K562 (cell line): ENCODE results near the gene KMO. TPM values are rescaled to one million over a fixed set of nuclear protein-coding genes. Genes with fewer than 3 reads are reported as not detected.

Experiments used
- ATAC-seq: fragments of 200-7000 bp; cut with Tn5 transposase; 3 replicates; pipeline ENCODE4 v1.9.1; 2020; ENCODE audit warnings: moderate library complexity
- BruUV-seq: library from RNA; stranded (reverse); fragments of 400-500 nt; replicated peaks from 2 replicates; lab custom pipeline; 2021; lab: Mats Ljungman, UMichigan
- CTCF ChIA-PET: fragments of 300-600 bp; formaldehyde crosslinking; extraction: SDS; loops from one replicate; lab custom pipeline; 2021; ENCODE audit warnings: low intra/inter-chr PET ratio; lab: Yijun Ruan, JAX
- POLR2A ChIA-PET: fragments of 300-600, 350-650 bp; sonication (Branson Sonifier 250); formaldehyde crosslinking; extraction: SDS; loops from one replicate; lab custom pipeline; 2021; ENCODE audit warnings: antibody characterized with exemption, inconsistent platforms; lab: Yijun Ruan, JAX
- DNase-seq, 4 experiments: peaks; one replicate each; pipeline versions ENCODE4 v3.0.0 to v3.0.0-alpha.2; 2011 to 2018; ENCODE audit warnings: low spot score in 3 of 4, mixed read lengths in 3 of 4; ENCODE audit errors: extremely low read depth in 1 of 4
- FAIRE-seq: peaks from 2 replicates; lab custom pipeline; 2011; peaks lifted over from hg19 to GRCh38; lab: Jason Lieb, UNC
- H2AFZ ChIP-seq: 2 replicates; pipeline ENCODE4 v1.6.0; 2011; ENCODE audit warnings: low read depth, low read length, control low read depth, inconsistent platforms
- H3K27ac ChIP-seq: fragments of 200-600 bp; 3 replicates; pipeline ENCODE4 v1.8.0; 2011; ENCODE audit warnings: low read depth, mild to moderate bottlenecking, control low read depth, inconsistent platforms, low read length, moderate library complexity, mixed read lengths; ENCODE audit errors: extremely low read depth
- H3K27me3 ChIP-seq, 2 experiments: fragments of 300-600 bp in 1 of 2; 2 replicates in 1 of 2; 3 replicates in 1 of 2; pipeline versions ENCODE4 v1.6.0 to v1.8.0; 2011; ENCODE audit warnings: inconsistent platforms in 2 of 2, low read length in 2 of 2, mild to moderate bottlenecking in 1 of 2, mixed read lengths in 1 of 2, moderate library complexity in 1 of 2; ENCODE audit not compliant: control insufficient read depth in 2 of 2, insufficient read depth in 2 of 2
- H3K36me3 ChIP-seq: fragments of 300-600 bp; 3 replicates; pipeline ENCODE4 v1.8.0; 2011; ENCODE audit warnings: mild to moderate bottlenecking, low read length, inconsistent platforms; ENCODE audit not compliant: control insufficient read depth, insufficient read depth
- H3K4me1 ChIP-seq, 2 experiments: fragments of 200-600 bp in 1 of 2; replicated peaks in 1 of 2; 2 replicates in 1 of 2; 3 replicates in 1 of 2; pipeline versions ENCODE4 v1.5.1 to v1.8.0; 2011; ENCODE audit warnings: inconsistent platforms in 2 of 2, low read length in 2 of 2, mild to moderate bottlenecking in 1 of 2, mixed read lengths in 1 of 2, moderate library complexity in 1 of 2; ENCODE audit not compliant: control insufficient read depth in 2 of 2, insufficient read depth in 2 of 2
- H3K4me2 ChIP-seq: 2 replicates; pipeline ENCODE4 v1.6.1; 2011; ENCODE audit warnings: low read length, control low read depth, inconsistent platforms, mixed read lengths; ENCODE audit not compliant: insufficient read depth
- H3K4me3 ChIP-seq: fragments of 200-600 bp; sonication (generic), shearing (Covaris generic); 2 replicates; pipeline ENCODE4 v1.5.1; 2016; ENCODE audit warnings: control low read depth, inconsistent platforms
- H3K79me2 ChIP-seq: fragments of 200-600 bp; 3 replicates; pipeline ENCODE4 v1.8.0; 2011; ENCODE audit warnings: low read length, inconsistent platforms; ENCODE audit not compliant: control insufficient read depth, insufficient read depth
- H3K9ac ChIP-seq, 2 experiments: 2 replicates each; pipeline versions ENCODE4 v1.6.0 to v1.6.1; 2011; ENCODE audit warnings: low read depth in 2 of 2, low read length in 2 of 2, control low read depth in 1 of 2, inconsistent platforms in 1 of 2, mild to moderate bottlenecking in 1 of 2, mixed read lengths in 1 of 2; ENCODE audit not compliant: insufficient read depth in 1 of 2
- H3K9me1 ChIP-seq: one replicate; pipeline ENCODE4 v1.6.0; 2011; ENCODE audit warnings: inconsistent platforms, mild to moderate bottlenecking, low read length, moderate library complexity; ENCODE audit not compliant: control insufficient read depth, insufficient read depth
- H3K9me3 ChIP-seq: replicated peaks from 2 replicates; pipeline ENCODE4 v1.5.1; 2011; ENCODE audit warnings: low read depth, low read length, inconsistent platforms; ENCODE audit not compliant: control insufficient read depth, insufficient read depth
- H4K20me1 ChIP-seq: replicated peaks from 2 replicates; pipeline ENCODE4 v1.6.1; 2011; ENCODE audit warnings: low read length, inconsistent platforms, mixed read lengths; ENCODE audit not compliant: control insufficient read depth, insufficient read depth
- ARID1B ChIP-seq: fragments of 450-650 bp; IDR thresholded peaks from 2 replicates; pipeline ENCODE4 v1.6.1; 2016; ENCODE audit warnings: antibody characterized with exemption, mild to moderate bottlenecking, inconsistent platforms
- CBFA2T3 ChIP-seq: fragments of 450-650 bp; IDR thresholded peaks from 2 replicates; pipeline ENCODE4 v1.6.1; 2017
- CBX8 ChIP-seq: fragments of 200-600 bp; sonication (generic); IDR thresholded peaks from 2 replicates; pipeline ENCODE4 v1.6.1; 2012; ENCODE audit warnings: borderline replicate concordance, mixed run types, low read depth, mild to moderate bottlenecking, moderate library complexity, mixed read lengths, low read length, control low read depth, inconsistent platforms; ENCODE audit not compliant: poor library complexity, severe bottlenecking; ENCODE audit errors: extremely low read depth
- DPF2 ChIP-seq: fragments of 450-650 bp; IDR thresholded peaks from 2 replicates; pipeline ENCODE4 v1.6.1; 2016
- FOSL1 ChIP-seq: fragments of 200-800 bp; sonication (Bioruptor generic); conservative IDR thresholded peaks from 2 replicates; pipeline ENCODE4 v1.6.1; 2016; ENCODE audit warnings: missing genetic modification characterization, missing compliant biosample characterization
- GABPA ChIP-seq: fragments of 200-800 bp; sonication (Bioruptor generic); conservative IDR thresholded peaks from 2 replicates; pipeline ENCODE4 v1.6.1; 2016; ENCODE audit warnings: low read depth, missing genetic modification characterization, missing compliant biosample characterization
- JUN ChIP-seq, 2 experiments: sonication (generic) in 1 of 2; formaldehyde crosslinking in 1 of 2; IDR thresholded peaks; 2 replicates each; pipeline versions ENCODE4 v1.6.1 to v1.8.0; 2012 to 2022; ENCODE audit warnings: borderline replicate concordance in 2 of 2, mild to moderate bottlenecking in 2 of 2, improper control_type of control experiment in 1 of 2, low read depth in 1 of 2, low read length in 1 of 2, missing genetic modification reagents in 1 of 2
- MEIS2 ChIP-seq: fragments of 450-650 bp; IDR thresholded peaks from 2 replicates; pipeline ENCODE4 v1.6.1; 2014; ENCODE audit warnings: mild to moderate bottlenecking; ENCODE audit not compliant: partially characterized antibody
- POLR3G ChIP-seq: IDR thresholded peaks from 2 replicates; pipeline ENCODE4 v1.6.1; 2011; ENCODE audit not compliant: insufficient read length, insufficient replicate concordance; ENCODE audit errors: extremely low read depth
- RCOR1 ChIP-seq, 2 experiments: IDR thresholded peaks; 2 replicates each; pipeline ENCODE4 v1.6.1; 2012; ENCODE audit warnings: low read depth in 2 of 2, low read length in 2 of 2, borderline replicate concordance in 1 of 2, improper control_type of control experiment in 1 of 2
- TEAD4 ChIP-seq, 2 experiments: sonication (generic) in 1 of 2; formaldehyde crosslinking in 1 of 2; IDR thresholded peaks; 2 replicates each; pipeline versions ENCODE4 v1.6.1 to v1.8.0; 2012 to 2022; ENCODE audit warnings: borderline replicate concordance in 1 of 2, inconsistent platforms in 1 of 2, low read length in 1 of 2, mild to moderate bottlenecking in 1 of 2, missing genetic modification reagents in 1 of 2
- ZNF121 ChIP-seq: sonication (generic); formaldehyde crosslinking; conservative IDR thresholded peaks from 2 replicates; pipeline ENCODE4 v1.8.0; 2022; ENCODE audit warnings: missing genetic modification reagents
- ZNF584 ChIP-seq: fragments of 200-800 bp; sonication (Bioruptor generic); IDR thresholded peaks from 2 replicates; pipeline ENCODE4 v1.6.1; 2016; ENCODE audit warnings: low read depth, mild to moderate bottlenecking, missing genetic modification characterization, missing compliant biosample characterization
- WGBS: fragments of 100-300 bp; shearing (Covaris generic); methylation state at CpG from one replicate; pipeline ENCODE4 v1.1.6; 2016; ENCODE audit warnings: low coverage, mixed read lengths; ENCODE audit not compliant: insufficient coverage; ENCODE audit errors: missing lambda C conversion rate; 5-methylcytosine and 5-hydroxymethylcytosine counted together
- in situ Hi-C: fragments of 300-500 bp; cut with MboI; formaldehyde crosslinking; loops from 4 replicates; pipeline ENCODE4 v1.15.0; 2018; ENCODE audit warnings: inconsistent platforms, mixed read lengths
- intact Hi-C: fragments of 100-400 bp; cut with micrococcal nuclease; formaldehyde crosslinking; loops from 2 replicates; pipeline ENCODE4 v1.14.2; 2022
- polyA plus RNA-seq, 8 experiments: library from polyadenylated mRNA; depleted of rRNA in 4 of 8; stranded (reverse) in 5 of 8; unstranded in 3 of 8; fragments of >200 nt; fragmentation: Nextera tagmentation in 2 of 8; fragmentation: Illumina TruSeq in 1 of 8; extraction: Ambion mirVana in 2 of 8; extraction: Trizol in 1 of 8; gene quantifications; 2 replicates each; pipeline versions ENCODE4 v1.2.1 to v1.2.3, GENCODE V29; 2011 to 2014; ENCODE audit warnings: inconsistent platforms in 1 of 8, missing spikeins in 1 of 8
- total RNA-seq, 7 experiments: library from RNA; depleted of rRNA in 6 of 7; stranded (reverse); fragments of >200 nt in 6 of 7; fragmentation: Illumina TruSeq in 2 of 7; extraction: Trizol in 2 of 7; gene quantifications; 2 replicates each; pipeline versions ENCODE4 v1.2.1 to v1.2.3, GENCODE V29; 2011 to 2021; ENCODE audit warnings: low replicate concordance in 1 of 7

Gene KMO
- total and polyA plus RNA-seq, 9 of the 15 experiments (the other 6 are each of a cell fraction or from before 2014, with no cell fraction given), result 0.01 to 0.11 (median 0.01) TPM; not detected in 6

DNA sequence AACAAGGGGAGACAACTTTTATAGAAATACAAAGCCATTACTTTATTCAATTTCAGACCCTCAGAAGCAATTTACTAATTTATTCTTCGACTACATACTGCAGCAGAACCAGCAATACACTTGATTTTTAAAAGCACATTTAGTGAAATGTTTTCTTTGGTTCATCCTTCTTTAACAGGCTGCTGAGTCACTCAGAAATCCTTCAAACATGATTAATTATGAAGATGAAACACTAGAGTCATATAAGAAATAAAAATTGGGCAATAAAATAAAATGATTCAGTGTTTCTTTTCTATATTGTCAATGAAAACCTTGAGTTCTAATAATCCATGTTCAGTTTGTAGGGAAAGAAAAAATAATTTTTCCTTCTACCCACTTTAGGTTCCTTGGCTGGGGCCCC, 61.0 kb downstream of the KMO start:
- H3K27ac ChIP-seq, result no peak overlapping the region
- ChIA-PET POLR2A (interaction anchor here (0.6 to 0.8 kb wide), 2 partner anchors 12 to 140 kb away, joined by 3 to 4 read pairs; no protein-coding TSS in a partner anchor), CTCF (no interaction called here)
- intact Hi-C loops (loop anchor here (10.0 kb wide), 1 partner anchor 708 kb away; no protein-coding TSS in a partner anchor), in situ Hi-C loops (loop anchor here (5.0 kb wide), 1 partner anchor 41 kb away; no protein-coding TSS in a partner anchor)
- H3K4me2 ChIP-seq, result no peak overlapping the region
- WGBS, result 81% methylated on average over 1 of the region's 1 CpG
- FAIRE-seq, result no peak
- no peaks in the 10 kb centered on the region for H3K27me3 ChIP-seq
- ATAC-seq, result no peak
- no peak overlapping the region for H2AFZ ChIP-seq
- BruUV-seq, result no TSS peak
- H3K36me3 ChIP-seq, result peaks cover 7% of the 10 kb centered on the region; the same call in 1 of the 3 replicates
- H3K9me1 ChIP-seq, result no peaks in the 10 kb centered on the region
- H3K4me1 ChIP-seq, result peaks cover 4 to 9% of the 10 kb centered on the region in 2 experiments; a peak in 4 of 5 replicates
- H4K20me1 ChIP-seq, result no peaks in the 10 kb centered on the region
- no peaks in the 10 kb centered on the region for H3K9me3 ChIP-seq
- no peaks in the 10 kb centered on the region for H3K79me2 ChIP-seq
- H3K9ac ChIP-seq, result no peak overlapping the region
- DNase-seq, result peak in 1 of 4 experiments; percentile 3
- H3K4me3 ChIP-seq, result no peak overlapping the region
- TF ChIP-seq MEIS2, result peak; percentile 25
- no peak for TF ChIP-seq GABPA

DNA sequence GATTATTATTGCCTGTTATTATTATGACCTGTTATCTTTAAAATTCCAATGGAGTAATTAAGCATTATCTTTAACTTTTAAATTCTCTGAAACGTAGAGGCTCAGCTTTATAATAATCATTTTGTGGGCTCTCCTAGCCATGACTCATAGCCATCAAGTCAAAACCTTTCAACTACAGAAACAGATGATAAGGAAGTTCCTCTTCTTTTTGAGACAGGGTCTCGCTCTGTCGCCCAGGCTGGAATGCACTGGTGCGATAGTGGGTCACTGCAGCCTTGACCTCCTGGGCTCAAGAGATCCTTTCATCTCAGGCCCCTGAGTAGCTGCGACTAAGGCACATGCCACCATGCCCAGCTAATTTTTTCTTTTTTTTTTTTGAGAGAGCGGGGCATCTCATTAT, 64.5 kb downstream of the KMO start:
- no peak overlapping the region for H3K4me2 ChIP-seq
- WGBS, result 19% methylated on average over 6 of the region's 6 CpGs
- POLR2A ChIA-PET, result no interaction called here
- intact Hi-C loops, result loop anchor here (10.0 kb wide), 1 partner anchor 712 kb away; no protein-coding TSS in a partner anchor
- in situ Hi-C loops, result no loop called here
- no peaks in the 10 kb centered on the region for H3K27me3 ChIP-seq
- no peak overlapping the region for H3K27ac ChIP-seq
- H3K9me1 ChIP-seq, result no peaks in the 10 kb centered on the region
- ATAC-seq (peak; percentile 66), FAIRE-seq (peak; percentile 44), DNase-seq (peak in 1 of 4 experiments; percentile 49)
- H3K79me2 ChIP-seq, result no peaks in the 10 kb centered on the region
- peaks cover 7% of the 10 kb centered on the region; the same call in 1 of the 3 replicates for H3K36me3 ChIP-seq
- H3K4me1 ChIP-seq, result peaks cover 4 to 9% of the 10 kb centered on the region in 2 experiments; a peak in 4 of 5 replicates
- H3K9ac ChIP-seq, result no peak overlapping the region
- no peaks in the 10 kb centered on the region for H3K9me3 ChIP-seq
- no peak overlapping the region for H2AFZ ChIP-seq
- no TSS peak for BruUV-seq
- H3K4me3 ChIP-seq, result no peak overlapping the region
- H4K20me1 ChIP-seq, result no peaks in the 10 kb centered on the region
- CTCF ChIA-PET, result no interaction called here
- TF ChIP-seq ZNF121 (peak; percentile 94), POLR3G (no peak), CBX8 (no peak), CBFA2T3 (peak; percentile 40; the same call in 1 of the 2 replicates), ARID1B (peak; percentile 58), DPF2 (peak; percentile 36; the same call in 1 of the 2 replicates), FOSL1 (tag) (peak; percentile 77), ZNF584 (CRISPR knock-in tag) (no peak), RCOR1 (IDR thresholded peaks at IDR 0.05; ENCODE audit: borderline replicate concordance in 1 of 2, low read depth in 2 of 2, low read length in 2 of 2) (peak in 1 of 2 experiments; percentile 35; a peak in 1 of 4 replicates), TEAD4 (IDR thresholded peaks at IDR 0.05; ENCODE audit: low read length) (peak; percentile 64), TEAD4 (CRISPR knock-in tag; IDR thresholded peaks at IDR 0.05; ENCODE audit: borderline replicate concordance) (no peak), JUN (IDR thresholded peaks at IDR 0.05; ENCODE audit: borderline replicate concordance, low read depth, low read length) (peak; percentile 47; the same call in 1 of the 2 replicates), JUN (CRISPR knock-in tag; IDR thresholded peaks at IDR 0.05; ENCODE audit: borderline replicate concordance) (no peak)
